Activated CD8-positive, alpha-beta memory T cell treated with anti-CD3 and anti-CD28 coated beads for 4 hours (primary cell): ENCODE measurements around the gene ACTG1.

ENCODE experiments used
- DNase-seq, 2 donors: peaks; one replicate each; pipeline ENCODE4 v3.0.0-alpha.2; 2020; ENCODE audit warnings: low read depth in 2 of 2

The ACTG1 gene

GRCh38 chr17:81545160-81545949 is 32.8 kb upstream of the ACTG1 start:
- no peak for DNase-seq

GRCh38 chr17:81544281-81544974 is 31.8 kb upstream of the ACTG1 start:
- DNase-seq = no peak

GRCh38 chr17:81543756-81544155 is 31.2 kb upstream of the ACTG1 start:
- DNase-seq = no peak

DNA sequence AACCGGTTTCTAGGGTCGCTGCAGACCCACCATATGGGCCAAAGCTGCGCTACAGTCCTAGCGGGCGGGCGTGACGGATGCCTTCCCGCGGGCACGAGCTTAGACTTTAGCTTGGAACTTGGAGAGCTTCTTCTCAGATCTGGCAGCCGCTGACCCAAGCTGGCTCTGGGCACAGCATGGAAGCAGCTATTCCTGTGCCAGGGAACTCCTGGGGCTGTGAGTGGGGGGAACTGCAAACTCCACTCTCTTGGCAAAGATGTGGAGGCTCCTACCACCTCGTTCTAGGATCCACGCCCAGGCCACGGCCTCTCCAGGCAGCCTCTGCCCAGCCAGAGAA is 30.7 kb upstream of the ACTG1 start:
- no peak for DNase-seq

DNA sequence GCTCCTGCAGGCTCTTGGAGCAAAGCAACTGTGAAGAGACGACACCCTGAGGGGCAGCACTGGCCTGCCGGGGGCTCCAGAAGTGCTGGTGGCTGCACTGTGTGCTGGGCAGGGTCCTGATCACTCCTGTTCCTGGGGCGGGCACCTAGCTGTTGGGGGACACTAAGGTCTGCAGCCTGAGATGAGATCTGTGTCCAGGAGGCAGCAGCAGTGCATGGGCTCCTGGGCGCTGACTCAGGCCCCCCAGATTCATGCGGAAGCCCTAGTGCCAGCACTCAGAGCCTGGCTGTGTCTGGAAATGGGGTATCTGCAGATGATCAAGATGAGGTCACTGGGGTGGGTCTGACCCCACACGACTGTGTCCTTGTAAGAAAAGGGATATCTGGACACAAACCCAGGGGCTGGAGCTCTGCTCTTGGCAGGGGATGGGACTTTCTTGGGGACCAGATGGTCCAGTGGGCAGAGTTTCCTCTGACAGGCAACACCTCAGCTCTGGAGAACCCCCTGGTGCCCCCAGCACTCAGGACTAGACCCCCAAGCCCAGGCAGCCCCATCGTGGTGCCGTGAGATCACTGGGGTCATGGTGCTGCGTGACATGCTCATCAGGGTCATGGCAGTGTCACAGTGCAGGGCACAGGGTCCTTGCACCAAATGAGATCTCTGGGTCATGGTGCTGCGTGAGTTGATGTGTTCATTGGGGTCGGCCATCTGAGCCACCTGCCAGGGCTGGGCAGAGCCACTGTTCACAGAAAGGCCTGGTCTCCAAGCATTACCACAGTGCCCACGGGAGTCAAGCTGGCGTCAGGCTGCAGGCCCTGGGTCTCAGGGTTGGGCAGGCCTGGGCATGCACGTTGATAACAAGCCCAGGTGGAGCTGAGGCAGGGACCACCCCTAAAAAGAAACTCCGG is 30.1 kb upstream of the ACTG1 start:
- no peak for DNase-seq

DNA sequence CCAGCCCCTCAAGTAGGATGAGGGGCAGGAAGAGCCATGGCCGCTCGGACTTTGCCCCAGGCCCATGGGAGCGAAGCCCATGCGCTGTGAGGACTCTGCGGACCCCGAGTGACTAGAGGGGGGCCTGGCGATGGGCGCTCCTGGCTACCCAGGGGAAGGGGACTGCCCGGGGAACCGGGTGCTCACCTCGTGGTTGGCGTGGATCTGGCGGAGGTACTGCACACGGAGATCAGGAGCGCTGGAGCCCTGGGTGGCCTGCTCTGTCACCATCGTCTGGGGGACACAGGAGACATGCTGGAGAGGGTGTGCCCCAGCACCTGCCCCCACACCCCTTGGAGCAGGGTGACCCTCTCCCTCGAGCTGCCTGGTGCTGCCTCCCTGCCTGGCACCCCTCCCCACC is 28.5 kb upstream of the ACTG1 start:
- DNase-seq = no peak

GRCh38 chr17:81540676-81541027 is 28.1 kb upstream of the ACTG1 start:
- no peak for DNase-seq

- no peak for DNase-seq
These were observed 27.5 kb upstream of the ACTG1 start for GRCh38 chr17:81539961-81540675.

DNA sequence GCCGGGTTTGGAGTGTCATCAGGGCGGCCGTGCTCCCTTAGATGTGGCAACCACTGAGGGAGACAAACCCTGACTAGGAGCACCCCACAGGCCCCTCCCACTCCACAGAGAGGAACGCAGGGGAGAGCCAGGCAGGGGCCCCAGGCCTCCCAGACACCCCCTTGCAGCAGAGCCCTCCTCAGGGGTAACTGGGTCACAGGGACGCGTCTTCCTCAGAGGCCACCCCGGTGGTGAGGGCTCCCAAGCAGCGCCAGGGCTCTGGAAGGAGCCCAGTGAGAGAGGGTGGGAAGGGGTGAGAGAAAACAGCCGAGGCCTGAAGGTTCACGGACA is 26.9 kb upstream of the ACTG1 start:
- DNase-seq = no peak

DNA sequence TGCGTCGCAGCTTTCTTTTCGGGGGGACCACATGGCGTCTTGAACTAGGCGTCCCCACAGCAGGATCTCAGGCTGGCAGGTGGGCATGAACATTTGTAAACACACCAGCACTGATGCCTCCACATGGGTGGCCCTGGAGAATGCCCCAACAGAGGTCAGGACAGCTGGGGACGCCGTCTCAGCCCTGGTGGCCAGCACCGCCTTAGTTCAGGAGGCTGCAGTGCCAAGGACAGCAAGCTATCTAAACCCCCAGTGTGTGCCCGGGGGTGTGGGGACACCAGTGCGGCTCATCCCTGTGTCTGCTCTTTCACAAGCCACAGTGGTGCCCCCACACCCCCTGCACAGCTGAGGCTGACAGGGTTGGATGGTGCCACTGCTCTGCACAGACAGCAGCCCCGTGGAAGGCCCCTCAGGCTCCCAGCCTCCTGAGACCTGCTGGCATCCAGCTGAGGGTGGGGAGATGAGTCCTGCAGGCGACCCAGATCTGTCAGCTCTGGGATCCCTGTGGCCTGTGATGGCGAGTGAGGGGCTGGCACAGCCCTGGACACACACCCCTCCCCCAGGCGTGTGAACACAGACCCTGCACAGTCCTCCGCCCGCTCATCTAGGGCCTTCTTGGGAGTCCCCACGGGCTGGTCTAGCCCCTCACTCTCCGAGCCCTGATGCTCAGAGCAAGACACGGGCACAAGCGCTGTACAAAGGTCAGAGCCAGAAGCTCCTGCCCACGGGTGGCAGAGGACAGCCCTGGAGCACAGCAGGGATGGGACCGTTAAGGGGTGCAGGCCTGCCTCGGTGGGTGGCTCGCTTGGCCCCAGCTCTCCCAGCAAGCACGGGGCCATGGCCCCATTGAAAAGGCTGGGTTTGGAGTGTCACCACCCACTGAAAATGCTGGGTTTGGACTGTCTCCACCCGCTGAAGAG is 26.3 kb upstream of the ACTG1 start:
- no peak for DNase-seq

- DNase-seq = no peak
These were observed 25.4 kb upstream of the ACTG1 start for GRCh38 chr17:81537856-81538555.

- DNase-seq = no peak
These were observed 24.8 kb upstream of the ACTG1 start for GRCh38 chr17:81537343-81537855.

DNA sequence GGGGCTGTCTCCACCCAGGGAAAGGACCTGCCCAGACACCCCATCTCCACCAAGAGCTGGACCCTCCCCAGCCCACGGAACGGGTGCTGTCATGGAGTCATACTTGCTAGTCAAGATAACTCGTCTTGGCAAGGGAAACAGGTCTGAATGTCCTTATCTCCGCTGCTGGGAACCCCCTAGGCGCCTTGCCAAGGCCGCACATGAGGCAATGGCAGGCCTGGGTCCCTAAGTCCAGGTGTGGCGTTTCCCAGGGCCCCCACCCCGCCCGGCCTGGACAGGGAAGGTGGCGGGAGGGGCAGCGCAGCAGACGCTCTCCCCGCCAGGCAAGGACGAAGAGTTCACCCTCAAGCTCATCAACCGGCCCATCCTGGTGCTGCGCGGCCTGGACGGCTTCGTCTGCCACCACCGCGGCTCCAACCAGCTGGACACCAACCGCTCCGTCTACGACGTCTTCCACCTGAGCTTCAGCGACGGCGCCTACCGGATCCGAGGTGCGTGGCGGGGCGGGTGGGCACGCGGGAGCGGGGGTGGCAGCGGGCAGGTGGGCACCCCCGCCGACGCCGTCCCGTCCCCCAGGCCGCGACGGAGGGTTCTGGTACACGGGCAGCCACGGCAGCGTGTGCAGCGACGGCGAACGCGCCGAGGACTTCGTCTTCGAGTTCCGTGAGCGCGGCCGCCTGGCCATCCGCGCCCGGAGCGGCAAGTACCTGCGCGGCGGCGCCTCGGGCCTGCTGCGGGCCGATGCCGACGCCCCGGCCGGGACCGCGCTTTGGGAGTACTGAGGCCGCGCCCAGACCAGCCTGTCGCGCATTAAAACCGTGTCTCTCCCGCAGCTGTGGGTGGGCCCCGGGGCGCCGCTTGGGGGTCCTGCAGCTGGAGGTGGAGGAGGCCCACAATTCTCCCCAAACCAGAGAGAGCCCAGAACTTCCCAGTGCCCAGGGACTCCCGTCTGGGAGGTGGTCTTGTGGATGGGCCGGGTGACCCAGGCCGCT is 24.0 kb upstream of the ACTG1 start:
- no peak for DNase-seq

DNA sequence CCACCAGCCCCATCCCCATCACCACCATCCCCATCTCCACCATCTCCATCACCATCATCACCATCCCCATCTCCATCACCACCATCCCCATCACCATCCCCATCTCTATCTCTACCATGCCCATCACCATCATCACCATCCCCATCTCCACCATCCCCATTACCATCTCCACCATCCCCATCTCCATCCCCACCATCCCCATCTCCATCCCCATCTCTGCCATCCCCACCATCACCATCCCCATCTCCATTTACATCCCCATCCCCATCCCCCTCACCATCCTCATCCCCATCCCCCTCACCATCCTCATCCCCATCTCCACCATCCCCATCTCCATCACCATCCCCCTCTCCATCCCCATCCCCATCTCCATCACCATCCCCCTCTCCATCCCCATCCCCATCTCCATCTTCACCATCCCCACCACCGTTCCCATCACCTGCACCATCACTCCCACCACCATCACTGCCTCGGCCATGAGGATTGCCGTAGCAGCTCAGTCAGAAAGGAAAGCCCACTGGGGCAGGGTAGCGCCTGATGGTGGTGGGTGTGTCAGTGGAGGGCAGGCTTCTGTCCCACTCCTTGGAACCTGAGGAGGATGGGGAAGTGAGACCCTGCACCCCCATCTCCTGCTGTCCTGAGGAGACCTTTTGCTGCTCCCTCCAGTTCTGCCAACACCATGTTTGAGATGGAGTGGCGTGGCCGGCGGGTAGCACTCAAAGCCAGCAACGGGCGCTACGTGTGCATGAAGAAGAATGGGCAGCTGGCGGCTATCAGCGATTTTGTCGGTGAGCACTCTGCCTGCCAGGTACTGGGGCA is 23.1 kb upstream of the ACTG1 start:
- DNase-seq = no peak

DNA sequence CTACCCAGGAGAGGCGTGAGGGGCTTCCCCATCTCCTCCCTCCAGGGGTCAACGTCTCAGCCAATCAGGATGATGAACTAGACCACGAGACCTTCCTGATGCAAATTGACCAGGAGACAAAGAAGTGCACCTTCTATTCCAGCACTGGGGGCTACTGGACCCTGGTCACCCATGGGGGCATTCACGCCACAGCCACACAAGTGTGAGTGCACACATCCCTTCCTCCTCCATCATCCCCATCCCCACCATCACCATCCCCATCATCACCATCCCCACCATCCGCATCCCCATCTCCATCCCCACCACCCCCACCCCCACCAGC is 22.4 kb upstream of the ACTG1 start:
- no peak for DNase-seq

- DNase-seq = no peak
These were observed 21.8 kb upstream of the ACTG1 start for GRCh38 chr17:81534157-81535006.
